ENCODE results near the gene CACNA2D3.

- no peak for TF ChIP-seq EZH2 (IDR thresholded peaks at IDR 0.05; ENCODE audit: insufficient read depth, poor library complexity, severe bottlenecking)
- no peak for TF ChIP-seq EZH2phosphoT487 (IDR thresholded peaks at IDR 0.05; ENCODE audit: insufficient read depth, low read depth)
These were observed 634.0 kb downstream of the CACNA2D3 start for GRCh38 chr3:54756330-54756731.
